ENCODE results near the gene ATP8B3. TPM values are rescaled to one million over a fixed set of nuclear protein-coding genes. Genes with fewer than 3 reads are reported as not detected.
A peak's percentile ranks its signal among the peaks of the same experiment; 100 is the strongest.

Gene ATP8B3
- total and polyA plus RNA-seq, 9 of the 15 experiments (the other 6 are each of a cell fraction or from before 2014, with no cell fraction given), result 1.2 to 12.3 (median 3.8) TPM

DNA sequence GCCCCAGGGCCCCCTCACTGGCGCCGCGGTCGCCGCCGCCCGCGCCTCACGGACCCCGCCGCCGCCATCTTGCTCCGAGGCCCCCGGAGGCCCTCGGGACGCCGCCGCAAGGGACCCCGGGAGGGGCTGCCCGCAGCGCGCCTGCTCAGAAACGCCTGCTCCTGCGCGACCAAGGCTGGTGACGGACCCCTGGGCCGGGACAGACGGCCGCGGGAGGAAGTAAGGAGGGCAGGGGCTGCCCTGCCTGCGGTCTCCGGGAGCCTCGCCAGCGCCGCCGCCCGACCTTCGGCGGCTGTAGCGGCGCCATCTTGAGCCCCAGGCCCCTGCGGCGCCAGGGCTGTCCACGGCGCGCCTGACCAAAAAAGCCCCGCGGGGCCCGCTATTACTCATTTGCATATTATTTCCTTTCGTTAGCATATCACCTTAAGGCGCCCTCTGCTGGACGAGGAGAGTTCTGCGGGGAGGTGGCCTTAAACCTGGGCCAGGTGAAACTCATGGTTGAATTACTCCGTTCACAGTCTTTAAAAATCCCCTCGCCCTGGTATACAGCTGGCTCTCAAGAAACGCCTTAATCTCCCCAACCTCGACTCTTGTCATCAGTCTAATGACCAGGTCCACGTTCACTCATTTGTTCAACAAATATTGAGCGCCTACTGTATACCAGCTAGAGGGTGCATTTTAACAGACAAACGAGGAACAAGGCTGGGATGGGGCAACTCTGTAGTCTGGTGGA, 36.5 kb upstream of the ATP8B3 start, which contains the start of gene REXO1 (continued):
- TF ChIP-seq, protein P1, sequence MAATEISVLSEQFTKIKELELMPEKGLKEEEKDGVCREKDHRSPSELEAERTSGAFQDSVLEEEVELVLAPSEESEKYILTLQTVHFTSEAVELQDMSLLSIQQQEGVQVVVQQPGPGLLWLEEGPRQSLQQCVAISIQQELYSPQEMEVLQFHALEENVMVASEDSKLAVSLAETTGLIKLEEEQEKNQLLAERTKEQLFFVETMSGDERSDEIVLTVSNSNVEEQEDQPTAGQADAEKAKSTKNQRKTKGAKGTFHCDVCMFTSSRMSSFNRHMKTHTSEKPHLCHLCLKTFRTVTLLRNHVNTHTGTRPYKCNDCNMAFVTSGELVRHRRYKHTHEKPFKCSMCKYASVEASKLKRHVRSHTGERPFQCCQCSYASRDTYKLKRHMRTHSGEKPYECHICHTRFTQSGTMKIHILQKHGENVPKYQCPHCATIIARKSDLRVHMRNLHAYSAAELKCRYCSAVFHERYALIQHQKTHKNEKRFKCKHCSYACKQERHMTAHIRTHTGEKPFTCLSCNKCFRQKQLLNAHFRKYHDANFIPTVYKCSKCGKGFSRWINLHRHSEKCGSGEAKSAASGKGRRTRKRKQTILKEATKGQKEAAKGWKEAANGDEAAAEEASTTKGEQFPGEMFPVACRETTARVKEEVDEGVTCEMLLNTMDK (IDR thresholded peaks at IDR 0.05; ENCODE audit: borderline replicate concordance, insufficient read depth, low read depth, low read length, poor library complexity, severe bottlenecking), result peak; percentile 85
- no peak for TF ChIP-seq ZNF146 (CRISPR knock-in tag; IDR thresholded peaks at IDR 0.05; ENCODE audit: unreplicated experiment)
- TF ChIP-seq STAT5A (IDR thresholded peaks at IDR 0.05; ENCODE audit: borderline replicate concordance, low read length), result no peak
- TF ChIP-seq, protein P2, sequence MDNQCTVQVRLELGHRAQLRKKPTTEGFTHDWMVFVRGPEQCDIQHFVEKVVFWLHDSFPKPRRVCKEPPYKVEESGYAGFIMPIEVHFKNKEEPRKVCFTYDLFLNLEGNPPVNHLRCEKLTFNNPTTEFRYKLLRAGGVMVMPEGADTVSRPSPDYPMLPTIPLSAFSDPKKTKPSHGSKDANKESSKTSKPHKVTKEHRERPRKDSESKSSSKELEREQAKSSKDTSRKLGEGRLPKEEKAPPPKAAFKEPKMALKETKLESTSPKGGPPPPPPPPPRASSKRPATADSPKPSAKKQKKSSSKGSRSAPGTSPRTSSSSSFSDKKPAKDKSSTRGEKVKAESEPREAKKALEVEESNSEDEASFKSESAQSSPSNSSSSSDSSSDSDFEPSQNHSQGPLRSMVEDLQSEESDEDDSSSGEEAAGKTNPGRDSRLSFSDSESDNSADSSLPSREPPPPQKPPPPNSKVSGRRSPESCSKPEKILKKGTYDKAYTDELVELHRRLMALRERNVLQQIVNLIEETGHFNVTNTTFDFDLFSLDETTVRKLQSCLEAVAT (IDR thresholded peaks at IDR 0.05), result 0 out of 4 replicates have a peak, but pooled peaks of 1 of the 2 experiments have one; percentile 25
- no peak for TF ChIP-seq ZNF197 (CRISPR knock-in tag; IDR thresholded peaks at IDR 0.05; ENCODE audit: low read depth)
- TF ChIP-seq, protein P3, sequence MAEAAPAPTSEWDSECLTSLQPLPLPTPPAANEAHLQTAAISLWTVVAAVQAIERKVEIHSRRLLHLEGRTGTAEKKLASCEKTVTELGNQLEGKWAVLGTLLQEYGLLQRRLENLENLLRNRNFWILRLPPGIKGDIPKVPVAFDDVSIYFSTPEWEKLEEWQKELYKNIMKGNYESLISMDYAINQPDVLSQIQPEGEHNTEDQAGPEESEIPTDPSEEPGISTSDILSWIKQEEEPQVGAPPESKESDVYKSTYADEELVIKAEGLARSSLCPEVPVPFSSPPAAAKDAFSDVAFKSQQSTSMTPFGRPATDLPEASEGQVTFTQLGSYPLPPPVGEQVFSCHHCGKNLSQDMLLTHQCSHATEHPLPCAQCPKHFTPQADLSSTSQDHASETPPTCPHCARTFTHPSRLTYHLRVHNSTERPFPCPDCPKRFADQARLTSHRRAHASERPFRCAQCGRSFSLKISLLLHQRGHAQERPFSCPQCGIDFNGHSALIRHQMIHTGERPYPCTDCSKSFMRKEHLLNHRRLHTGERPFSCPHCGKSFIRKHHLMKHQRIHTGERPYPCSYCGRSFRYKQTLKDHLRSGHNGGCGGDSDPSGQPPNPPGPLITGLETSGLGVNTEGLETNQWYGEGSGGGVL (CRISPR knock-in tag; IDR thresholded peaks at IDR 0.05), result no peak
- TF ChIP-seq, protein P4, sequence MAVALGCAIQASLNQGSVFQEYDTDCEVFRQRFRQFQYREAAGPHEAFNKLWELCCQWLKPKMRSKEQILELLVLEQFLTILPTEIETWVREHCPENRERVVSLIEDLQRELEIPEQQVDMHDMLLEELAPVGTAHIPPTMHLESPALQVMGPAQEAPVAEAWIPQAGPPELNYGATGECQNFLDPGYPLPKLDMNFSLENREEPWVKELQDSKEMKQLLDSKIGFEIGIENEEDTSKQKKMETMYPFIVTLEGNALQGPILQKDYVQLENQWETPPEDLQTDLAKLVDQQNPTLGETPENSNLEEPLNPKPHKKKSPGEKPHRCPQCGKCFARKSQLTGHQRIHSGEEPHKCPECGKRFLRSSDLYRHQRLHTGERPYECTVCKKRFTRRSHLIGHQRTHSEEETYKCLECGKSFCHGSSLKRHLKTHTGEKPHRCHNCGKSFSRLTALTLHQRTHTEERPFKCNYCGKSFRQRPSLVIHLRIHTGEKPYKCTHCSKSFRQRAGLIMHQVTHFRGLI (CRISPR knock-in tag; IDR thresholded peaks at IDR 0.05), result no peak
- no peak for TF ChIP-seq MCM2 (IDR thresholded peaks at IDR 0.05; ENCODE audit: low read depth)
- no peak for TF ChIP-seq SRSF7 (optimal IDR thresholded peaks at IDR 0.05; ENCODE audit: low read depth, low read length)
- TF ChIP-seq PRDM10 (IDR thresholded peaks at IDR 0.05; ENCODE audit: partially characterized antibody), result peak; percentile 18
- TF ChIP-seq MCM5 (IDR thresholded peaks at IDR 0.05; ENCODE audit: low read depth), result no peak
- TF ChIP-seq SAP30 (IDR thresholded peaks at IDR 0.05; ENCODE audit: borderline replicate concordance, insufficient read depth, low read depth, low read length, poor library complexity, severe bottlenecking), result no peak
- no peak for TF ChIP-seq MBD2 (IDR thresholded peaks at IDR 0.05; ENCODE audit: borderline replicate concordance, low read depth)
- TF ChIP-seq MTF1 (CRISPR knock-in tag; IDR thresholded peaks at IDR 0.05; ENCODE audit: borderline replicate concordance), result no peak
- TF ChIP-seq ZZZ3 (IDR thresholded peaks at IDR 0.05), result no peak
- peak; percentile 56; the same call in 1 of the 2 replicates for TF ChIP-seq EP400 (IDR thresholded peaks at IDR 0.05)
